Karpas-422 (cell line): ENCODE results near the gene KAT2A. TPM values are rescaled to one million over a fixed set of nuclear protein-coding genes. Genes with fewer than 3 reads are reported as not detected.

ENCODE experiments used
- DNase-seq: peaks from one replicate; pipeline ENCODE4 v3.0.0-alpha.2; 2015
- H2AFZ ChIP-seq: fragments of 200-600 bp; sonication (generic); 2 replicates; pipeline ENCODE4 v1.6.1; 2014; ENCODE audit warnings: antibody characterized with exemption, low read length, mixed read lengths
- H3K27ac ChIP-seq: fragments of 200-600 bp; sonication (generic); 2 replicates; pipeline ENCODE4 v1.5.1; 2014; ENCODE audit warnings: mild to moderate bottlenecking, low read length, moderate library complexity
- H3K27me3 ChIP-seq: fragments of 200-600 bp; sonication (generic); 2 replicates; pipeline ENCODE4 v1.6.1; 2014; ENCODE audit warnings: low read length, mixed read lengths
- H3K36me3 ChIP-seq: fragments of 200-600 bp; sonication (generic); 2 replicates; pipeline ENCODE4 v1.6.1; 2014; ENCODE audit warnings: low read length, mixed read lengths; ENCODE audit not compliant: insufficient read depth
- H3K4me1 ChIP-seq: fragments of 200-600 bp; sonication (generic); 2 replicates; pipeline ENCODE4 v1.6.1; 2014; ENCODE audit warnings: mild to moderate bottlenecking, low read length, mixed read lengths
- H3K4me2 ChIP-seq: fragments of 200-600 bp; sonication (generic); 2 replicates; pipeline ENCODE4 v1.6.1; 2014; ENCODE audit warnings: low read length, low read depth, mild to moderate bottlenecking; ENCODE audit not compliant: poor library complexity, severe bottlenecking
- H3K4me3 ChIP-seq: fragments of 200-600 bp; sonication (generic); 2 replicates; pipeline ENCODE4 v1.5.1; 2014; ENCODE audit warnings: mild to moderate bottlenecking, antibody characterized with exemption, low read length, mixed read lengths
- H3K79me2 ChIP-seq: fragments of 200-600 bp; sonication (generic); 2 replicates; pipeline ENCODE4 v1.6.1; 2014; ENCODE audit warnings: mild to moderate bottlenecking, low read length, mixed read lengths
- H3K9ac ChIP-seq: fragments of 200-600 bp; sonication (generic); 2 replicates; pipeline ENCODE4 v1.6.0; 2014; ENCODE audit warnings: low read length
- H3K9me2 ChIP-seq: fragments of 200-600 bp; sonication (generic), shearing (Covaris generic); replicated peaks from 2 replicates; pipeline ENCODE4 v1.6.0; 2014; ENCODE audit warnings: mild to moderate bottlenecking, low read length, moderate library complexity; ENCODE audit not compliant: insufficient read depth
- H3K9me3 ChIP-seq: fragments of 300-700, 200-600 bp; sonication (generic); 2 replicates; pipeline ENCODE4 v1.6.1; 2014; ENCODE audit warnings: low read length, mixed read lengths
- H4K20me1 ChIP-seq: fragments of 200-600 bp; sonication (generic); 2 replicates; pipeline ENCODE4 v1.6.1; 2014; ENCODE audit warnings: mild to moderate bottlenecking, antibody characterized with exemption, low read length, low read depth; ENCODE audit not compliant: insufficient read depth
- total RNA-seq: library from RNA; depleted of rRNA; stranded (reverse); fragments of >200 nt; shearing (Covaris generic); gene quantifications from 2 replicates; pipeline ENCODE4 v1.2.3, GENCODE V29; 2014; ENCODE audit warnings: low replicate concordance

The KAT2A gene
- total RNA-seq, 1 experiment from 2014 or later: 26.7 TPM

GRCh38 chr17:42122371-42123303 lies 1.5 kb upstream of the KAT2A start, which contains the start of gene HSPB9:
Gene HSPB9 (plus strand): TSS chr17:42122804. CDS start chr17:42122851, 47 bp downstream.
- H3K36me3 ChIP-seq: peaks cover 9% of the 10 kb centered on the region
- no peak within 1 kb of the TSS for H3K27ac ChIP-seq
- H3K4me3 ChIP-seq: no peak within 1 kb of the TSS; the same call in 1 of the 2 replicates
- H3K9ac ChIP-seq: no peak within 1 kb of the TSS
- peaks cover 24% of the 10 kb centered on the region for H3K4me1 ChIP-seq
- H4K20me1 ChIP-seq: no peaks in the 10 kb centered on the region
- peak within 1 kb of the TSS; percentile 89 for H3K4me2 ChIP-seq
- no peaks in the 10 kb centered on the region for H3K27me3 ChIP-seq
- H3K79me2 ChIP-seq: peaks cover 13% of the 10 kb centered on the region
- DNase-seq: no peak
- H2AFZ ChIP-seq: no peak within 1 kb of the TSS
- H3K9me3 ChIP-seq: no peaks in the 10 kb centered on the region
- no peaks in the 10 kb centered on the region for H3K9me2 ChIP-seq

GRCh38 chr17:42120161-42120769 lies 902 bp downstream of the KAT2A start:
- peaks cover 13% of the 10 kb centered on the region for H3K79me2 ChIP-seq
- H3K9ac ChIP-seq: peak overlapping the region; percentile 92
- H3K9me3 ChIP-seq: no peaks in the 10 kb centered on the region
- H4K20me1 ChIP-seq: no peaks in the 10 kb centered on the region
- H3K4me1 ChIP-seq: peaks cover 47% of the 10 kb centered on the region
- no peaks in the 10 kb centered on the region for H3K9me2 ChIP-seq
- peak overlapping the region; percentile 89 for H3K4me2 ChIP-seq
- H3K27ac ChIP-seq: peak overlapping the region; percentile 51
- no peaks in the 10 kb centered on the region for H3K36me3 ChIP-seq
- peak; percentile 62 for DNase-seq
- H2AFZ ChIP-seq: no peak overlapping the region; the same call in 1 of the 2 replicates
- no peaks in the 10 kb centered on the region for H3K27me3 ChIP-seq
- peak overlapping the region; percentile 95 for H3K4me3 ChIP-seq

GRCh38 chr17:42119301-42119700 lies 1.9 kb downstream of the KAT2A start:
- H4K20me1 ChIP-seq: no peaks in the 10 kb centered on the region
- H2AFZ ChIP-seq: no peak overlapping the region
- no peaks in the 10 kb centered on the region for H3K9me2 ChIP-seq
- peak overlapping the region; percentile 92 for H3K9ac ChIP-seq
- peak overlapping the region; percentile 95; the same call in 1 of the 2 replicates for H3K4me3 ChIP-seq
- H3K9me3 ChIP-seq: no peaks in the 10 kb centered on the region
- H3K79me2 ChIP-seq: peaks cover 13% of the 10 kb centered on the region
- no peaks in the 10 kb centered on the region for H3K27me3 ChIP-seq
- H3K4me2 ChIP-seq: peak overlapping the region; percentile 89
- no peak overlapping the region for H3K27ac ChIP-seq
- no peaks in the 10 kb centered on the region for H3K36me3 ChIP-seq
- peaks cover 51% of the 10 kb centered on the region for H3K4me1 ChIP-seq
- DNase-seq: no peak

GRCh38 chr17:42118545-42118944 lies 2.6 kb downstream of the KAT2A start:
- H3K9me2 ChIP-seq: no peaks in the 10 kb centered on the region
- 0 out of 2 replicates have a peak overlapping the region, but pooled peaks have one; percentile 10 for H3K9ac ChIP-seq
- H3K27me3 ChIP-seq: no peaks in the 10 kb centered on the region
- H3K79me2 ChIP-seq: peaks cover 13% of the 10 kb centered on the region
- no peak overlapping the region for H3K4me2 ChIP-seq
- H3K27ac ChIP-seq: no peak overlapping the region
- H3K9me3 ChIP-seq: no peaks in the 10 kb centered on the region
- H4K20me1 ChIP-seq: no peaks in the 10 kb centered on the region
- peak; percentile 88 for DNase-seq
- no peak overlapping the region for H3K4me3 ChIP-seq
- no peak overlapping the region for H2AFZ ChIP-seq
- H3K36me3 ChIP-seq: no peaks in the 10 kb centered on the region
- H3K4me1 ChIP-seq: peaks cover 59% of the 10 kb centered on the region

GRCh38 chr17:42118126-42118510 lies 3.0 kb downstream of the KAT2A start:
- Histone ChIP-seq H3K4me1 (peaks cover 63% of the 10 kb centered on the region), H3K27me3 (no peaks in the 10 kb centered on the region), H3K9ac (no peak overlapping the region), H3K36me3 (no peaks in the 10 kb centered on the region), H3K27ac (no peak overlapping the region), H3K9me2 (no peaks in the 10 kb centered on the region), H3K4me3 (no peak overlapping the region), H3K4me2 (no peak overlapping the region), H3K79me2 (peaks cover 13% of the 10 kb centered on the region), H2AFZ (no peak overlapping the region), H4K20me1 (no peaks in the 10 kb centered on the region), H3K9me3 (no peaks in the 10 kb centered on the region)
- no peak for DNase-seq

- Histone ChIP-seq H3K4me3 (no peak overlapping the region), H3K9ac (no peak overlapping the region), H3K9me3 (no peaks in the 10 kb centered on the region), H3K4me2 (no peak overlapping the region), H3K27ac (no peak overlapping the region), H3K79me2 (peaks cover 13% of the 10 kb centered on the region), H3K9me2 (no peaks in the 10 kb centered on the region), H3K36me3 (no peaks in the 10 kb centered on the region), H3K27me3 (no peaks in the 10 kb centered on the region), H3K4me1 (peaks cover 68% of the 10 kb centered on the region), H4K20me1 (no peaks in the 10 kb centered on the region), H2AFZ (no peak overlapping the region)
- no peak for DNase-seq
Measured at GRCh38 chr17:42117397-42118125, 3.6 kb downstream of the KAT2A start.

- Histone ChIP-seq H2AFZ (no peak overlapping the region), H3K4me3 (no peak overlapping the region), H3K27ac (peak overlapping the region; percentile 80), H3K36me3 (no peaks in the 10 kb centered on the region), H3K9ac (no peak overlapping the region), H3K27me3 (no peaks in the 10 kb centered on the region), H3K9me2 (no peaks in the 10 kb centered on the region), H4K20me1 (no peaks in the 10 kb centered on the region), H3K79me2 (peaks cover 13% of the 10 kb centered on the region), H3K4me1 (peaks cover 73% of the 10 kb centered on the region), H3K4me2 (peak overlapping the region; percentile 5), H3K9me3 (no peaks in the 10 kb centered on the region)
- DNase-seq: peak; percentile 95
Measured at GRCh38 chr17:42116705-42117396, 4.3 kb downstream of the KAT2A start.
